GM23338 (cell line): ENCODE measurements around the gene BGLAP. TPM values are rescaled to one million over a fixed set of nuclear protein-coding genes. Genes with fewer than 3 reads are reported as not detected.

Experiments used
- ATAC-seq: fragments of 200-7000 bp; cut with Tn5 transposase; 3 replicates; pipeline ENCODE4 v1.9.1; 2020
- DNase-seq: peaks from one replicate; pipeline ENCODE4 v3.0.0-alpha.2; 2015; ENCODE audit warnings: low spot score
- H2AFZ ChIP-seq: fragments of 200-600 bp; sonication (generic); 2 replicates; pipeline ENCODE4 v1.8.0; 2016; ENCODE audit warnings: antibody characterized with exemption, mild to moderate bottlenecking, moderate library complexity
- H3F3A ChIP-seq: fragments of 200-600 bp; sonication (generic); replicated peaks from 2 replicates; pipeline ENCODE4 v1.8.0; 2017; ENCODE audit warnings: antibody characterized with exemption, mixed run types, low read depth
- H3K27ac ChIP-seq: fragments of 200-600 bp; sonication (generic); 2 replicates; pipeline ENCODE4 v1.6.1; 2016; ENCODE audit warnings: low read depth
- H3K27me3 ChIP-seq: fragments of 200-600 bp; sonication (generic); 2 replicates; pipeline ENCODE4 v1.8.0; 2016; ENCODE audit warnings: mild to moderate bottlenecking, mixed run types, moderate library complexity; ENCODE audit not compliant: insufficient read depth
- H3K36me3 ChIP-seq: fragments of 200-600 bp; sonication (generic); 2 replicates; pipeline ENCODE4 v1.8.0; 2016; ENCODE audit warnings: mild to moderate bottlenecking; ENCODE audit not compliant: insufficient read depth
- H3K4me1 ChIP-seq: fragments of 200-600 bp; sonication (generic); 2 replicates; pipeline ENCODE4 v1.8.0; 2016; ENCODE audit warnings: mild to moderate bottlenecking, moderate library complexity; ENCODE audit not compliant: insufficient read depth
- H3K4me2 ChIP-seq: fragments of 200-600 bp; sonication (generic); 2 replicates; pipeline ENCODE4 v1.7.1; 2017; ENCODE audit warnings: mixed run types
- H3K4me3 ChIP-seq: fragments of 200-600 bp; sonication (generic); 2 replicates; pipeline ENCODE4 v1.6.1; 2016; ENCODE audit warnings: mixed run types
- H3K79me2 ChIP-seq: fragments of 200-600 bp; sonication (generic); replicated peaks from 2 replicates; pipeline ENCODE4 v1.8.0; 2017; ENCODE audit warnings: mild to moderate bottlenecking; ENCODE audit not compliant: insufficient read depth
- H3K9me2 ChIP-seq: fragments of 200-600 bp; sonication (generic); 2 replicates; pipeline ENCODE4 v1.8.0; 2017; ENCODE audit not compliant: insufficient read depth
- H4K20me1 ChIP-seq: fragments of 200-600 bp; sonication (generic); replicated peaks from 2 replicates; pipeline ENCODE4 v1.8.0; 2017; ENCODE audit warnings: mild to moderate bottlenecking; ENCODE audit not compliant: insufficient read depth
- H3K27ac Mint-ChIP-seq: 2 replicates; pipeline ENCODE4 v1.8.0; 2020; ENCODE audit warnings: inconsistent platforms, mild to moderate bottlenecking, moderate library complexity, mixed read lengths
- H3K27me3 Mint-ChIP-seq: 3 replicates; pipeline ENCODE4 v1.8.0; 2022; ENCODE audit warnings: low read depth, mild to moderate bottlenecking, moderate library complexity, mixed read lengths, inconsistent platforms; ENCODE audit not compliant: insufficient read depth, poor library complexity
- H3K36me3 Mint-ChIP-seq: 3 replicates; pipeline ENCODE4 v1.8.0; 2021; ENCODE audit warnings: low read depth, mild to moderate bottlenecking, inconsistent platforms, moderate library complexity, mixed read lengths
- H3K4me1 Mint-ChIP-seq: 3 replicates; pipeline ENCODE4 v1.8.0; 2020; ENCODE audit warnings: mild to moderate bottlenecking, inconsistent platforms, mixed read lengths
- H3K4me3 Mint-ChIP-seq: 3 replicates; pipeline ENCODE4 v1.8.0; 2021; ENCODE audit warnings: moderate library complexity, mild to moderate bottlenecking, inconsistent platforms, mixed read lengths
- H3K9me3 Mint-ChIP-seq: 3 replicates; pipeline ENCODE4 v1.8.0; 2020; ENCODE audit warnings: moderate library complexity, mild to moderate bottlenecking, inconsistent platforms, mixed read lengths
- CREB1 ChIP-seq: fragments of 250-450 bp; sonication (Bioruptor Pico); IDR thresholded peaks from 2 replicates; pipeline ENCODE4 v1.5.0; 2020; ENCODE audit warnings: low read depth, mild to moderate bottlenecking, moderate library complexity
- EZH2 ChIP-seq: fragments of 200-600 bp; sonication (generic); IDR thresholded peaks from one replicate; pipeline ENCODE4 v1.8.0; 2017; ENCODE audit warnings: antibody characterized with exemption, mild to moderate bottlenecking, low read depth; ENCODE audit not compliant: unreplicated experiment
- EZH2phosphoT487 ChIP-seq: fragments of 200-600 bp; sonication (generic); IDR thresholded peaks from one replicate; pipeline ENCODE4 v1.8.1; 2018; ENCODE audit warnings: antibody characterized with exemption; ENCODE audit not compliant: unreplicated experiment
- JUNB ChIP-seq: IDR thresholded peaks from one replicate; pipeline ENCODE4 v1.6.1; 2016; ENCODE audit warnings: antibody characterized with exemption; ENCODE audit not compliant: unreplicated experiment
- NANOG ChIP-seq: IDR thresholded peaks from 2 replicates; pipeline ENCODE4 v1.6.1; 2016; ENCODE audit warnings: antibody characterized with exemption, borderline replicate concordance
- POLR2AphosphoS5 ChIP-seq: IDR thresholded peaks from 2 replicates; pipeline ENCODE4 v1.6.1; 2016; ENCODE audit warnings: antibody characterized with exemption, low read depth
- REST ChIP-seq: IDR thresholded peaks from one replicate; pipeline ENCODE4 v1.6.1; 2018; ENCODE audit warnings: antibody characterized with exemption; ENCODE audit not compliant: unreplicated experiment
- STAT1 ChIP-seq: IDR thresholded peaks from one replicate; pipeline ENCODE4 v1.6.1; 2016; ENCODE audit warnings: antibody characterized with exemption; ENCODE audit not compliant: unreplicated experiment
- ZNF114 ChIP-seq: fragments of 250-450 bp; sonication (Bioruptor Pico); IDR thresholded peaks from 2 replicates; pipeline ENCODE4 v1.5.0; 2020; ENCODE audit warnings: mild to moderate bottlenecking, moderate library complexity
- ZNF331 ChIP-seq: fragments of 250-450 bp; sonication (Bioruptor Pico); IDR thresholded peaks from 2 replicates; pipeline ENCODE4 v1.5.0; 2020; ENCODE audit warnings: low read depth, mild to moderate bottlenecking, moderate library complexity
- ZNF462 ChIP-seq: fragments of 250-450 bp; sonication (Bioruptor Pico); IDR thresholded peaks from 2 replicates; pipeline ENCODE4 v1.5.0; 2020; ENCODE audit warnings: mild to moderate bottlenecking, moderate library complexity
- polyA plus RNA-seq: library from polyadenylated mRNA; unstranded; fragments of >200 nt; fragmentation: Nextera tagmentation; extraction: Ambion mirVana; gene quantifications from 2 replicates; pipeline ENCODE4 v1.2.1, GENCODE V29; 2016
- total RNA-seq: library from RNA; depleted of rRNA; stranded (reverse); fragments of >200 nt; shearing (Covaris generic); gene quantifications from 2 replicates; pipeline ENCODE4 v1.2.3, GENCODE V29; 2014
- TF ChIP-seq, protein P1 (sequence below), 2 experiments: fragments of 200-600 bp in 1 of 2; sonication (generic) in 1 of 2; conservative IDR thresholded peaks; 2 replicates each; pipeline versions ENCODE4 v1.5.1 to v1.6.1; 2016 to 2017; ENCODE audit warnings: antibody characterized with exemption in 2 of 2, low read depth in 2 of 2, mild to moderate bottlenecking in 2 of 2, moderate library complexity in 1 of 2
- TF ChIP-seq, protein P2 (sequence below): IDR thresholded peaks from 2 replicates; pipeline ENCODE4 v1.6.1; 2016; ENCODE audit warnings: antibody characterized with exemption

The BGLAP gene
- total and polyA plus RNA-seq, 2 experiments from 2014 or later: 0.36 to 0.42 TPM

- H3K79me2 ChIP-seq: no peaks in the 10 kb centered on the region
- peaks cover 3% of the 10 kb centered on the region; the same call in 1 of the 2 replicates for H4K20me1 ChIP-seq
- H3K9me3 Mint-ChIP-seq: no peaks in the 10 kb centered on the region
- TF ChIP-seq REST (no peak), EZH2phosphoT487 (no peak), EZH2 (no peak), ZNF114 (CRISPR knock-in tag) (no peak), NANOG (no peak), ZNF462 (no peak), ZNF331 (no peak), STAT1 (no peak), JUNB (no peak), POLR2AphosphoS5 (no peak), CREB1 (CRISPR knock-in tag) (no peak)
- TF ChIP-seq, protein P1, sequence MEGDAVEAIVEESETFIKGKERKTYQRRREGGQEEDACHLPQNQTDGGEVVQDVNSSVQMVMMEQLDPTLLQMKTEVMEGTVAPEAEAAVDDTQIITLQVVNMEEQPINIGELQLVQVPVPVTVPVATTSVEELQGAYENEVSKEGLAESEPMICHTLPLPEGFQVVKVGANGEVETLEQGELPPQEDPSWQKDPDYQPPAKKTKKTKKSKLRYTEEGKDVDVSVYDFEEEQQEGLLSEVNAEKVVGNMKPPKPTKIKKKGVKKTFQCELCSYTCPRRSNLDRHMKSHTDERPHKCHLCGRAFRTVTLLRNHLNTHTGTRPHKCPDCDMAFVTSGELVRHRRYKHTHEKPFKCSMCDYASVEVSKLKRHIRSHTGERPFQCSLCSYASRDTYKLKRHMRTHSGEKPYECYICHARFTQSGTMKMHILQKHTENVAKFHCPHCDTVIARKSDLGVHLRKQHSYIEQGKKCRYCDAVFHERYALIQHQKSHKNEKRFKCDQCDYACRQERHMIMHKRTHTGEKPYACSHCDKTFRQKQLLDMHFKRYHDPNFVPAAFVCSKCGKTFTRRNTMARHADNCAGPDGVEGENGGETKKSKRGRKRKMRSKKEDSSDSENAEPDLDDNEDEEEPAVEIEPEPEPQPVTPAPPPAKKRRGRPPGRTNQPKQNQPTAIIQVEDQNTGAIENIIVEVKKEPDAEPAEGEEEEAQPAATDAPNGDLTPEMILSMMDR (conservative IDR thresholded peaks at IDR 0.05; ENCODE audit: low read depth in 2 of 2): no peak
- TF ChIP-seq, protein P2, sequence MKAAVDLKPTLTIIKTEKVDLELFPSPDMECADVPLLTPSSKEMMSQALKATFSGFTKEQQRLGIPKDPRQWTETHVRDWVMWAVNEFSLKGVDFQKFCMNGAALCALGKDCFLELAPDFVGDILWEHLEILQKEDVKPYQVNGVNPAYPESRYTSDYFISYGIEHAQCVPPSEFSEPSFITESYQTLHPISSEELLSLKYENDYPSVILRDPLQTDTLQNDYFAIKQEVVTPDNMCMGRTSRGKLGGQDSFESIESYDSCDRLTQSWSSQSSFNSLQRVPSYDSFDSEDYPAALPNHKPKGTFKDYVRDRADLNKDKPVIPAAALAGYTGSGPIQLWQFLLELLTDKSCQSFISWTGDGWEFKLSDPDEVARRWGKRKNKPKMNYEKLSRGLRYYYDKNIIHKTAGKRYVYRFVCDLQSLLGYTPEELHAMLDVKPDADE: no peak
- peaks cover 7% of the 10 kb centered on the region for H3K27me3 Mint-ChIP-seq
- ATAC-seq (no peak), DNase-seq (no peak)
- H3K27ac Mint-ChIP-seq: no peak overlapping the region
- peaks cover 77% of the 10 kb centered on the region for H3K36me3 Mint-ChIP-seq
- no peak overlapping the region for H3K4me3 ChIP-seq
- no peak overlapping the region for H3K27ac ChIP-seq
- H3K4me1 Mint-ChIP-seq: no peaks in the 10 kb centered on the region
- no peak overlapping the region for H3K4me3 Mint-ChIP-seq
- H3K4me1 ChIP-seq: no peaks in the 10 kb centered on the region
- H2AFZ ChIP-seq: no peak overlapping the region
- H3K27me3 ChIP-seq: no peaks in the 10 kb centered on the region
- no peaks in the 10 kb centered on the region for H3K9me2 ChIP-seq
- no peak overlapping the region for H3K4me2 ChIP-seq
- H3K36me3 ChIP-seq: peaks cover 57% of the 10 kb centered on the region
- peaks cover 3% of the 10 kb centered on the region; the same call in 1 of the 2 replicates for H3F3A ChIP-seq
Observed at GRCh38 chr1:156257711-156258110, 15.7 kb downstream of the BGLAP start.
